ENCODE results near the gene TRPM4. TPM values are rescaled to one million over a fixed set of nuclear protein-coding genes. Genes with fewer than 3 reads are reported as not detected.

Gene TRPM4
- total and polyA plus RNA-seq, 2 of the 13 experiments (the other 11 are each of a cell fraction or from before 2014, with no cell fraction given) = 1.9 to 4.3 TPM

DNA sequence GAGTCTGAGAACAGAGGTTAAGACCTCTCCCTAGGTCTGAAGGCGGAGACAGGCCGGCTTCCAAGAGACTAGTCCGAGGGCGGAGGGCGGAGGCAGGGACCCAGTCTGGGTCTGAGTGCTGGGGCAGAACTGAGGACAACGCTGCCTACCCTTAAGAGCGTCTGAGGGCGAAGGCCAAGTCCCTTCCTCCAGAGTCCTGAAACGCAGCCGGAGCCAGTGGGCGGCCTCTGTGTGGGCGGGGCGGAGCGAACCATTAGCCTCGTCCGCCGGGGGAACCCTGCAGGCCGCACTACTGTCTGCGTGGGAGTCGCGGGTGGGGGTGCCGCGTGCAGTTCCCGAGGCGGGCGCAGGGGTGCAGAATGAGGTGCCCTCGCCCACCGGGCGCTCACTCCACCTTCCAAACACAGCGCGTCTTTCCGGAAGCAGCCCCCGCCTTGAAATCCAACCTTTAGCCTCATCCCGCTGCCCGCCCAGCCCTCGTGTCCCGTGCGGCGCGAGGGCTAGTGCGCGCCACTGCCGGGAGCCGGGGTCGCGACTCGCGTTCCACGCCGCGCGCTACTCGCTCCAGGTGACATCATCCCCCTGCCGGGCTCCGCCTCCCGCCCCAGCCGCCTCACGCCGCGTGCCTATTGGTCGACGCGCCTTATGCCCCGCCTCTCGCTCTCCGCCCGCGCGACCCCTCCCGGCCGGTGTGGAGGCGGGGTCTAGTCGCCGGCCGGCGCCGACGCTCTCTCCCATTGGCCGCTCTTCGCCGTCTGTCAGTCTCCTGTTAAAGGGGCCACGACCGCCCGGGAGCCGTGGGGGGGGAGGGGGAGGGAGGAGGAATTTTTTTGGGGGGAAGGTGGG lies 38.8 kb upstream of the TRPM4 start, which contains the start of gene C19orf73 (continued):
- peak; percentile 98 for TF ChIP-seq MAX (IDR thresholded peaks at IDR 0.05)
- TF ChIP-seq RAD51 (IDR thresholded peaks at IDR 0.05; ENCODE audit: borderline replicate concordance) = no peak
- no peak for TF ChIP-seq ARID2 (CRISPR knock-in tag; IDR thresholded peaks at IDR 0.05; ENCODE audit: borderline replicate concordance)
- peak; percentile 71; the same call in 1 of the 2 replicates for TF ChIP-seq ZNF749 (CRISPR knock-in tag; IDR thresholded peaks at IDR 0.05; ENCODE audit: borderline replicate concordance)
- peak; percentile 50; the same call in 1 of the 2 replicates for TF ChIP-seq MEF2D (CRISPR knock-in tag; IDR thresholded peaks at IDR 0.05)
- TF ChIP-seq ZNF24 (IDR thresholded peaks at IDR 0.05) = 0 out of 2 replicates have a peak, but pooled peaks have one; percentile 40
- TF ChIP-seq ZNF256 (CRISPR knock-in tag; conservative IDR thresholded peaks at IDR 0.05) = 0 out of 2 replicates have a peak, but pooled peaks have one; percentile 41
- no peak for TF ChIP-seq ZNF17 (CRISPR knock-in tag; IDR thresholded peaks at IDR 0.05)
- TF ChIP-seq ZNF496 (CRISPR knock-in tag; IDR thresholded peaks at IDR 0.05; ENCODE audit: insufficient replicate concordance) = no peak
- peak; percentile 96 for TF ChIP-seq HNRNPK (IDR thresholded peaks at IDR 0.05; ENCODE audit: low read depth, low read length, poor library complexity, severe bottlenecking)
- TF ChIP-seq JUNB (CRISPR knock-in tag; IDR thresholded peaks at IDR 0.05; ENCODE audit: borderline replicate concordance) = no peak
- no peak for TF ChIP-seq JARID2 (CRISPR knock-in tag; IDR thresholded peaks at IDR 0.05; ENCODE audit: insufficient replicate concordance)
- TF ChIP-seq SCMH1 (CRISPR knock-in tag; IDR thresholded peaks at IDR 0.05; ENCODE audit: borderline replicate concordance) = no peak
- 0 out of 2 replicates have a peak, but pooled peaks have one; percentile 23 for TF ChIP-seq ZNF605 (CRISPR knock-in tag; IDR thresholded peaks at IDR 0.05)
- peak; percentile 37; the same call in 1 of the 2 replicates for TF ChIP-seq TFAP4 (IDR thresholded peaks at IDR 0.05; ENCODE audit: borderline replicate concordance, low read depth)
- TF ChIP-seq PRDM15 (CRISPR knock-in tag; IDR thresholded peaks at IDR 0.05) = 0 out of 2 replicates have a peak, but pooled peaks have one; percentile 29
- peak; percentile 56; the same call in 1 of the 2 replicates for TF ChIP-seq ZNF788 (CRISPR knock-in tag; IDR thresholded peaks at IDR 0.05; ENCODE audit: borderline replicate concordance)
- TF ChIP-seq, protein P1, sequence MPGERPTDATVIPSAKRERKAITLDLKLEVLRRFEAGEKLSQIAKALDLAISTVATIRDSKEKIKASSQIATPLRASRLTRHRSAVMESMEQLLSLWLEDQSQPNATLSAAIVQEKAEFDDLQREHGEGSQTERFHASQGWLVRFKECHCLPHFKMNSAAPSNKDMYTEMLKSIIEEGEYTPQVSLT (CRISPR knock-in tag; IDR thresholded peaks at IDR 0.05; ENCODE audit: borderline replicate concordance, low read depth) = no peak
- peak; percentile 94; the same call in 1 of the 2 replicates for TF ChIP-seq TFDP1 (CRISPR knock-in tag; IDR thresholded peaks at IDR 0.05; ENCODE audit: borderline replicate concordance)
- TF ChIP-seq, protein P2, sequence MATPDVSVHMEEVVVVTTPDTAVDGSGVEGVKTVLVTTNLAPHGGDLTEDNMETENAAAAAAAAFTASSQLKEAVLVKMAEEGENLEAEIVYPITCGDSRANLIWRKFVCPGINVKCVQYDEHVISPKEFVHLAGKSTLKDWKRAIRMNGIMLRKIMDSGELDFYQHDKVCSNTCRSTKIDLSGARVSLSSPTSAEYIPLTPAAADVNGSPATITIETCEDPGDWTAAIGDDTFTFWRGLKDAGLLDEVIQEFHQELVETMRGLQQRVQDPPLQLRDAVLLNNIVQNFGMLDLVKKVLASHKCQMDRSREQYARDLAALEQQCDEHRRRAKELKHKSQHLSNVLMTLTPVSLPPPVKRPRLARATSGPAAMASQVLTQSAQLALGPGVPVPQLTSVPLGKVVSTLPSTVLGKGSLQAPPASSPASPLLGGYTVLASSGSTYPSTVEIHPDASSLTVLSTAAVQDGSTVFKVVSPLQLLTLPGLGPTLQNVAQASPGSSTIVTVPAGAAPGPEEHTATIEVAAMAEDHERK (CRISPR knock-in tag; IDR thresholded peaks at IDR 0.05; ENCODE audit: low read depth) = 0 out of 2 replicates have a peak, but pooled peaks have one; percentile 19

Measured in HepG2 (cell line).